Tibial nerve (tissue), 4 donors: ENCODE data around the gene ERG. TPM values are rescaled to one million over a fixed set of nuclear protein-coding genes. Genes with fewer than 3 reads are reported as not detected.

ENCODE experiments used
- DNase-seq, 2 donors: peaks; one replicate each; pipeline ENCODE4 v3.0.0-alpha.2; 2019; ENCODE audit warnings: low spot score in 2 of 2
- H3K27ac ChIP-seq, 4 donors: fragments of 200-600 bp; sonication (generic) in 3 of 4; one replicate each; pipeline ENCODE4 v1.5.1; 2017 to 2019; ENCODE audit warnings: mild to moderate bottlenecking in 1 of 4
- H3K27me3 ChIP-seq, 2 donors: fragments of 200-600 bp; sonication (generic) in 1 of 2; one replicate each; pipeline versions ENCODE4 v1.5.1 to v1.6.0; 2017 to 2019
- H3K36me3 ChIP-seq, 3 donors: fragments of 200-600 bp; sonication (generic); one replicate each; pipeline ENCODE4 v1.5.1; 2018 to 2019
- H3K4me1 ChIP-seq, 4 donors: fragments of 200-600 bp; sonication (generic) in 3 of 4; one replicate each; pipeline ENCODE4 v1.5.1; 2017 to 2019
- H3K4me3 ChIP-seq, 4 donors: fragments of 200-600 bp; sonication (generic) in 3 of 4; one replicate each; pipeline ENCODE4 v1.5.1; 2017 to 2019; ENCODE audit warnings: mild to moderate bottlenecking in 1 of 4, moderate library complexity in 1 of 4
- H3K9me3 ChIP-seq, 4 donors: fragments of 200-600 bp; sonication (generic) in 3 of 4; one replicate each; pipeline ENCODE4 v1.5.1; 2017 to 2019
- EP300 ChIP-seq, 2 donors: sonication (generic); formaldehyde crosslinking; IDR thresholded peaks; one replicate each; pipeline ENCODE4 v1.6.1; 2017; ENCODE audit warnings: antibody characterized with exemption in 2 of 2, mild to moderate bottlenecking in 1 of 2
- POLR2A ChIP-seq, 2 donors: fragments of 450-650 bp; IDR thresholded peaks; one replicate each; pipeline ENCODE4 v1.6.1; 2017; ENCODE audit warnings: antibody characterized with exemption in 2 of 2, mild to moderate bottlenecking in 2 of 2, moderate library complexity in 2 of 2
- WGBS, 2 donors: methylation state at CpG; one replicate each; pipeline ENCODE4 v1.1.5; 2018; 5-methylcytosine and 5-hydroxymethylcytosine counted together
- total RNA-seq, 4 donors: library from RNA; depleted of rRNA; stranded (reverse); fragments of >200 nt; gene quantifications; one replicate each; pipeline ENCODE4 v1.1.0, GENCODE V29; 2016
- TF ChIP-seq, protein P1 (sequence below), 5 experiments: fragments of 200-600 bp in 3 of 5; fragments of 450-650 bp in 2 of 5; sonication (generic) in 3 of 5; IDR thresholded peaks; one replicate each; pipeline ENCODE4 v1.5.1; 2016 to 2019; ENCODE audit warnings: antibody characterized with exemption in 5 of 5, mild to moderate bottlenecking in 3 of 5, moderate library complexity in 2 of 5

Gene ERG
- total RNA-seq, 4 donors from 2014 or later = 5.9 to 20.4 (median 17.6) TPM

- H3K27me3 ChIP-seq = peaks cover 0 to 21% of the 10 kb centered on the region in 2 donors
- WGBS, 2 donors = 34 to 41% methylated on average over 12 of the region's 12 CpGs
- H3K4me3 ChIP-seq = no peak overlapping the region
- peak in 1 of 2 donors; percentile 85 for TF ChIP-seq EP300 (IDR thresholded peaks at IDR 0.05)
- TF ChIP-seq POLR2A (IDR thresholded peaks at IDR 0.05) = no peak
- H3K36me3 ChIP-seq = no peaks in the 10 kb centered on the region
- no peaks in the 10 kb centered on the region for H3K4me1 ChIP-seq
- peak overlapping the region in 1 of 4 donors; percentile 35 for H3K27ac ChIP-seq
- DNase-seq = no peak
- no peaks in the 10 kb centered on the region for H3K9me3 ChIP-seq
Observed at GRCh38 chr21:38476385-38476784, 21.9 kb downstream of the ERG start.

DNA sequence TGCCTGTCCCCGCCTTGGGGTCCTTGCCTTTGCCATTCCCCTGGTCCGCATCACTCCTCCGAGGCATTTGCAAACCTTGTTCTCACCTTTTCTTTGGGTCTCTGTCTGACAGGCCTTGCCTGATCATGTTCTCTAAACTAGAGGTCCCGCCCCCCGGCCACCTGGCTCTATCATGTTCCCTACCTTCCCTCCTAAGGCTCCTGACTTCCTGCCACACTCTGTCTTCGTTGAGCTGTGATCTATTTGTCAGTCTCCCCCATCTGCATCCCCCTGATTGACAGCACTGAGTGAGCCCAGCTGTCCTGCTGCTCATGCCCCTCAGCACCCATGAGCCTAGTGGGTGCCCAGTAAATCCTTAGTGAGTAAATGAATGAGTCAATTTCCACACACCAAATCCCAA, 22.8 kb downstream of the ERG start:
- peaks cover 0 to 21% of the 10 kb centered on the region in 2 donors for H3K27me3 ChIP-seq

GRCh38 chr21:38474796-38475195, 23.5 kb downstream of the ERG start:
- TF ChIP-seq, protein P1, sequence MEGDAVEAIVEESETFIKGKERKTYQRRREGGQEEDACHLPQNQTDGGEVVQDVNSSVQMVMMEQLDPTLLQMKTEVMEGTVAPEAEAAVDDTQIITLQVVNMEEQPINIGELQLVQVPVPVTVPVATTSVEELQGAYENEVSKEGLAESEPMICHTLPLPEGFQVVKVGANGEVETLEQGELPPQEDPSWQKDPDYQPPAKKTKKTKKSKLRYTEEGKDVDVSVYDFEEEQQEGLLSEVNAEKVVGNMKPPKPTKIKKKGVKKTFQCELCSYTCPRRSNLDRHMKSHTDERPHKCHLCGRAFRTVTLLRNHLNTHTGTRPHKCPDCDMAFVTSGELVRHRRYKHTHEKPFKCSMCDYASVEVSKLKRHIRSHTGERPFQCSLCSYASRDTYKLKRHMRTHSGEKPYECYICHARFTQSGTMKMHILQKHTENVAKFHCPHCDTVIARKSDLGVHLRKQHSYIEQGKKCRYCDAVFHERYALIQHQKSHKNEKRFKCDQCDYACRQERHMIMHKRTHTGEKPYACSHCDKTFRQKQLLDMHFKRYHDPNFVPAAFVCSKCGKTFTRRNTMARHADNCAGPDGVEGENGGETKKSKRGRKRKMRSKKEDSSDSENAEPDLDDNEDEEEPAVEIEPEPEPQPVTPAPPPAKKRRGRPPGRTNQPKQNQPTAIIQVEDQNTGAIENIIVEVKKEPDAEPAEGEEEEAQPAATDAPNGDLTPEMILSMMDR (IDR thresholded peaks at IDR 0.05) = no peak
- TF ChIP-seq POLR2A (IDR thresholded peaks at IDR 0.05) (no peak), EP300 (IDR thresholded peaks at IDR 0.05) (no peak)
- Histone ChIP-seq H3K27ac (peak overlapping the region in 1 of 4 donors; percentile 35), H3K4me3 (no peak overlapping the region), H3K9me3 (no peaks in the 10 kb centered on the region), H3K4me1 (no peaks in the 10 kb centered on the region), H3K36me3 (no peaks in the 10 kb centered on the region), H3K27me3 (peaks cover 0 to 21% of the 10 kb centered on the region in 2 donors)
- no peak for DNase-seq
- 92% methylated on average over 8 of the region's 8 CpGs for WGBS, 2 donors

More for the DNA sequence above, 22.8 kb downstream of the ERG start:
- H3K36me3 ChIP-seq = no peaks in the 10 kb centered on the region
- H3K4me1 ChIP-seq = no peaks in the 10 kb centered on the region
- TF ChIP-seq POLR2A (IDR thresholded peaks at IDR 0.05) = no peak
- TF ChIP-seq, protein P1 (IDR thresholded peaks at IDR 0.05) = no peak
- TF ChIP-seq EP300 (IDR thresholded peaks at IDR 0.05) = no peak
- WGBS, 2 donors = 68 to 74% methylated on average over 6 of the region's 6 CpGs
- H3K9me3 ChIP-seq = no peaks in the 10 kb centered on the region
- DNase-seq = no peak
- H3K4me3 ChIP-seq = no peak overlapping the region
- H3K27ac ChIP-seq = peak overlapping the region in 1 of 4 donors; percentile 35

- Histone ChIP-seq H3K27me3 (peaks cover 0 to 21% of the 10 kb centered on the region in 2 donors), H3K4me3 (no peak overlapping the region), H3K4me1 (no peaks in the 10 kb centered on the region), H3K36me3 (no peaks in the 10 kb centered on the region), H3K27ac (peak overlapping the region in 1 of 4 donors; percentile 20), H3K9me3 (no peaks in the 10 kb centered on the region)
- TF ChIP-seq POLR2A (IDR thresholded peaks at IDR 0.05) = no peak
- TF ChIP-seq, protein P1 (IDR thresholded peaks at IDR 0.05) = no peak
- TF ChIP-seq EP300 (IDR thresholded peaks at IDR 0.05) = no peak
- DNase-seq = no peak
- WGBS, 2 donors = 42 to 62% methylated on average over 7 of the region's 7 CpGs
Observed at GRCh38 chr21:38474124-38474523, 24.2 kb downstream of the ERG start.

DNA sequence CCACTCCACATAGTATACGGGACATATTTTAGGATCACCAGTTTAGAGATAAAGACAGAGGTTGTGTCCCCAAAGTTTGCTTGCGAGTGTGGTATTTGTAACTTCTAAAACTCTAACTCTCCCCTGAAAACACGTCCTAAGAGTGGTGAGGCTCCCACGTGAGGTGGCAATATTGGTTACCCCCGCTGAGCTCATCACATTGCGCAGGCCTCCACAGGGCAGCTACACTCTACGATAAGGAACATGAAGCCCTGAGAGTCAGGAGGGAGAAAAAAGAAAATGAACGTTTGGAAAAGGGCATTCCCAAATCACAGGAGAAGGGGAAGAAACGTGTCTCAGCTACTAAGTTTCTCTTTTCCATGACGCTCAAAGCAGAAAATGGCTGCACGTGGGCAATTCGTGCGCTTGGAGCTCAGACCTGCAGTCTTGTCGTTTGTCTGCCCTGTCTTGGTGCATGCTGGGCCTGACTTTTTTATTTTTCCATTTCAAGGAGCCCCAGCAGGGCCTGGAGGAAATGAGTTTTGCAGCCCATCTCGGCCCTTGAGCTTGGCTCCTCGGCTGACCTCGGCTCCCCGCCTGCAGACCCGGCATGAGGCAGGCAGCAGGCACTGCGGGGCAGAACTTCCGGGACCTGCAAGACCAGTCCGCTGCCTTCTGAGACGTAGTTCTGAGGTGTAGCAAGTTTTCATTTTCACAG, 25.7 kb downstream of the ERG start:
- DNase-seq = no peak
- 49 to 57% methylated on average over 23 of the region's 23 CpGs for WGBS, 2 donors
- no peaks in the 10 kb centered on the region for H3K9me3 ChIP-seq

More for the DNA sequence above, 25.7 kb downstream of the ERG start:
- Histone ChIP-seq H3K4me1 (no peaks in the 10 kb centered on the region), H3K27me3 (peaks cover 0 to 21% of the 10 kb centered on the region in 2 donors), H3K36me3 (no peaks in the 10 kb centered on the region), H3K27ac (peak overlapping the region in 1 of 4 donors; percentile 40), H3K4me3 (no peak overlapping the region)
- TF ChIP-seq POLR2A (IDR thresholded peaks at IDR 0.05) (no peak), EP300 (IDR thresholded peaks at IDR 0.05) (no peak)
- TF ChIP-seq, protein P1 (IDR thresholded peaks at IDR 0.05) = no peak
